NCI-H1092 (cell line): ENCODE data around the gene ATG16L2.
A peak's percentile ranks its signal among the peaks of the same experiment; 100 is the strongest.
"Not testable (repeated sequence)": the region's sequence is repeated elsewhere in the genome, so short reads cannot be mapped to it uniquely, and the experiment has no call there.

Source experiments
- DNase-seq: peaks from one replicate; lab custom pipeline; 2025; lab: John Stamatoyannopoulos, UW

The ATG16L2 gene

DNA sequence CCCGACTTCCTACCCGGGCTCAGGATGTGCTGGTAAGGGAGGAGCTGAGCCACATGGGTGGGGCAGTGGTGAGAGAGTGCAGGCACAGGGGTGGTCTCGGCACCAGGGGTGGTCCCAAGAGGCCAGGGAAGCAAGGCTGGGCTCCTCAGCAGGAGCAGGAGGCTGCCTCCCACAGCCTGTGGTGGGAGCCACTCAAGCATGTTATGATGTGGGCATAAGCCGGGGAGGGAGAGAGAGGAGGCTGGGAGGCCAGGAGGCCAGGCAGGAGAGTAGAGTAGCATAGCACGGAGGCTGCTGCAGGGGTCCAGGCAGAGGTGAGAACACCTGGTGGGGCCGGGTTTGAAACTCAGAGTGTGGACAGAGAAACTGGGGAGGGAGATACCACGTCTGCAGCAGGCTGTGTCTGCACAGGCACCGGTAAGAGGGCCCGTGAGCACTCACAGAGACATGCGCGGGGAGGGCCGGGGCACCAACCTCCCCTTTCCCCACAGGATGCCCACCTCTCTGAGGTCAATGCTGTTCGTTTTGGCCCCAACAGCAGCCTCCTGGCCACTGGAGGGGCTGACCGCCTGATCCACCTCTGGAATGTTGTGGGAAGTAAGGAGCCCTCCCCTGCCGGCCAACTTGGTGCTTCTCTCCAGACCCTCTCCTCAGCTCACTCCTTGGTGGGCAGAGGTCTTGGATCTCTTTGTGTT, 10.7 kb downstream of the ATG16L2 start:
- no peak for DNase-seq

DNA sequence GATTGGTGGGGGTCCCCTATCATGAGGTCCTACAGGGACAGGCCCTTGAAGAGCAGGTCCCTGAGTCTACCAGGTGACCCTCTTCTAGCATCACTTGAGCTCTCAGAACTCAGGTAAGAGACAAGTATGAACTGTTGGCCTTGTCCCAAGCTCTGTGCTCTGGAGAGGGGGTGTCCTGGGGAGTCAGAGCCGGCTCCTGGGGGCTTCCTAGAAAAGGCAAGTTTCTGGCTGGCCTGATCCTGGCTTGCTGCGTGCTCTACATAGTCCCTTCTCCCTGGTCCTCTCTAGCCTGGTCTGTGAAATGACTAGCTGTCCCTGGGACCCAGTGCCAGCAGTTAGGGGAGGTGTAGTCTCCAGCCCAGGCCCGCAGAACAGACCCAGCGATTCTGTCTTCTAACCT, 11.4 kb downstream of the ATG16L2 start:
- no peak for DNase-seq

DNA sequence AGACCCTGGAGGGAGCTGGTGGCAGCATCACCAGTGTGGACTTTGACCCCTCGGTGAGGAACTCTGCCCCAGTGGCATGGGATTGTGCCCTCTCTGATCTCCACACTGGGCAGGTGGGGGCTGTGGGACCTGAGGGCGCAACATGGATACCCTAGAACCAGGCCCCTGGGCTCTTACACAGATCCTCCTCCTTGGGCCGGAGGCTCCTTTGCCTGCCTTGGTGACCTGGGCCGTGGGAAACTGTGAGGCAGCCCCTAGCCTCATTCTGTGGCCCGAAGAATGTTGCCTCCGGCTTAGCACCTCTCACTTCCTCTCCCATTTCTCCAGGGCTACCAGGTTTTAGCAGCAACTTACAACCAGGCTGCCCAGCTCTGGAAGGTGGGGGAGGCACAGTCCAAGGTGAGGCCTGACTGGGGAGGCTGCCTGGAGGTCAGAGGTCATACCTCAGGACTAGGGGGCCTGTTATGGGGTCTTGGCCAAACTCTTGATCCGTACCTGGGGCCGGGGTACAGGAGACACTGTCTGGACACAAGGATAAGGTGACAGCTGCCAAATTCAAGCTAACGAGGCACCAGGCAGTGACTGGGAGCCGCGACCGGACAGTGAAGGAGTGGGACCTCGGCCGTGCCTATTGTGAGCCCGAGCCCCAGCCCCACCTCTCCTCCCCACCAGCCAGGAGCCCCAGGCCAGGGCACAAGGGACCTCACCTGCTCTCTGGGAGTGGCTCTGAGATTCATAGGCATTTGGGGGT, 12.2 kb downstream of the ATG16L2 start:
- no peak for DNase-seq

DNA sequence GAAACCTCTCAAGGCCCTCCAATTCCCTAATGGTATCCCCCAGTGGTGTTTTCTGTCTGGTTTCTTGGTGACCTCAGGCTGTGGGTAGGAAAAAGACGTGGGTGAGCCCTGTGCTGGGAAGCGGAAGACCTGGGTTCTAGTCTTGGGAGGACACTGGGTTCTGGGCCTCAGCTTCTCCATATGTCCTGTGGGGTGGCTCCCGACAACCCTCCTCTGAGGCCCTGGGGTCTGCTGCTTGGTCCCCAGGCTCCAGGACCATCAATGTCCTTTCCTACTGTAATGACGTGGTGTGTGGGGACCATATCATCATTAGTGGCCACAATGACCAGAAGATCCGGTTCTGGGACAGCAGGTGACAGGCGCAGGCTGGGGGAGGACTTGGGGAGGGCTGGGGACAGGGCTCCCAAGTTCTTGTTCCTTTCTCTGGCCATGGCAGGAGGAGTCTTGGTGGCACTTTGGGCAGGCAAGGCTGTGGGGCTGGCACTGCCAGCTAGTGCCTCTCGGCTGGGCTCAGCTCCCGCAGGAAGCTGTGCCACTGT, 12.8 kb downstream of the ATG16L2 start:
- no peak for DNase-seq

DNA sequence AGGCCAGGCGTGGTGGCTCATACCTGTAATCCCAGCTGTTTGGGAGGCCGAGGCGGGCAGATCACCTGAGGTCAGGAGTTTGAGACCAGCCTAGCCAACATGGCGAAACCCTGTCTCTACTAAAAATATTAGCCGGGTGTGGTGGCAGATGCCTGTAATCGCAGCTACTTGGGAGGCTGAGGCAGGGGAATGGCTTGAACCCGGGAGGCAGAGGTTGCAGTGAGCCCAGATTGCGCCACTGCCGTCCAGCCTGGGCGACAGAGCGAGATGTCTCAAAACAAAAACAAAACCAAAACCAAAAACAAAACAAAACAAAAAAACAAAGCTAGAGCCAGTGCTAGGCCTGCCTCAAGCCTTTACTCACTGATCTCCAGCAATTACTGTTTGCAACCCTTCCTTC, 13.4 kb downstream of the ATG16L2 start:
- not testable (repeated sequence) for DNase-seq

DNA sequence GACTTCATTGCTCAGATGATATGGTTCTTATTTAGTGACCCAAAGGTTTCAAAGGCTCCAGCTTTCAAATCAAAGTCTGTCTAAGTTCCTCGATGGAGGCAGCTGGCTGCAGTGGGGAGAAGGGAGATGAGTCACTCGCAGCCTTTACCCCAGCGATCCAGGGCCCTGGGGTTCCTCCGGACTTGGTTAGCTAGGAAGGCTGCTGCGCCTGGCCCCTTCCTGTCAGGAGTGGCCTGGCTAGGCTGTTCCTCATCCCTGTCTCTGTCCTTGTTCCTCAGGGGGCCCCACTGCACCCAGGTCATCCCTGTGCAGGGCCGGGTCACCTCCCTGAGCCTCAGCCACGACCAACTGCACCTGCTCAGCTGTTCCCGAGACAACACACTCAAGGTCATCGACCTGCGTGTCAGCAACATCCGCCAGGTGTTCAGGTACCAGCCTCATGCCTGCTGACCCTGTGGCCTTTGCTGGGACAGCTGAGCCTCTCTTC, 13.9 kb downstream of the ATG16L2 start:
- no peak for DNase-seq

DNA sequence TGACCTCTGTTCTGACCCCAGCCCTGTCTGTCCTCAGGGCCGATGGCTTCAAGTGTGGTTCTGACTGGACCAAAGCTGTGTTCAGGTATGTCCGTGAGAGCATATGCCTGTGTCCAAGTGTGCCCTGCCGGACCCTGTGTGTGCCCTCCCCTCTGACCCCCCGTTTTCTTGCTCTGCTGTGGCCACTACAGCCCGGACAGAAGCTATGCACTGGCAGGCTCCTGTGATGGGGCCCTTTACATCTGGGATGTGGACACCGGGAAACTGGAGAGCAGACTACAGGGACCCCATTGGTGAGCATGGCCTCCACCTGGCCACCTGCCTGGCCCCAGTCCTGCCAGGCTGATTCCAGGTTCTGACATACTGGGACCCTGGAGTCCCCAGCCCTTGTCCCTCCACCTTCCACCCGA, 14.5 kb downstream of the ATG16L2 start:
- DNase-seq, result no peak

DNA sequence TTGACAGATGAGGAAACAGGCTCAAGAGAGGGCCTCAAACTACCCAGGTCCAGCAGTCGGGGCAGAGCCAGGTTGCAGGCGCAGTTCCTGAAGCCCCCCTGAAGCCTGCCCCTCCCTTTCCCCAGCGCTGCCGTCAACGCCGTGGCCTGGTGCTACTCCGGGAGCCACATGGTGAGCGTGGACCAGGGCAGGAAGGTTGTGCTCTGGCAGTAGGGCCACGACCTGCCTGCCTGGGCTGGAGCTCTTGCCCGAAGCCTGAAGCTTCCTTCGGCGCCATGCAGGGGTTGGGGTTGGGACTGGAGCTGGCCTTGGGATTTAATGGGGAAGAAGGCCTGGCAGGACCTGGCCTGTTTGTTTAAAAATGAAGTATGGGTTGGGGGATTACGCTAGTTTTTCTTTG, 15.0 kb downstream of the ATG16L2 start:
- DNase-seq, result no peak

DNA sequence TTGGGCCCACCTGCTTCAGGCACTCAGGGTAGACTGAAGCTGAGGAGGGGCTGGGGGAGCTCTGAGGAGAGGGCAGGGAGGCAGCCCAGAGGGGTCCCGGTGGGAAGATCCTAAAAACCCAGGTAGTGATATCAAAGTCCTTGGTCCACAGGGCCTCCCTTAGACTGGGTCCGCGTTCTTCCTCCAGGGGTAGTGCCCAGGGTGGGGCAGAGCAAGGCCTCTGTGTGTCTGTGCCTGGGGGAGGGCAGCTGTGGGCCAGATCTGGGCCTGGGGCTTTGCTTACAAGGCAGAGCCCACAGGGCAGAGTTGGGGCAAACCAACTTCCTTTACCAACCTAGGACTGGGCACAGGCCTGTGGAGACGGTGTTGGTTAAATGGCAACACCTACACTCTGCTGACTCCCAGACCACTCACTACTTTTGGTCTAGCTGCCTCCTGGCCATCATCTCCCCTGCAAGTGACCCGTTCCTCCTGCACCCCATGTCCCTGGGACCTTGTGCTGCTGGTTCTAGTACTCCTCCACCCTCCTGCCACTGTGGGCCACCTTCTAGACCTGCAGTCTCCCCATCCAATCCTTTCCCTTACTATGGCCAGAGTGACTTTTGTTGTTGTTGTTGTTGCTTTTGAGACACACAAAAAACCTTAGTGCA, 15.8 kb downstream of the ATG16L2 start:
- DNase-seq, result no peak

DNA sequence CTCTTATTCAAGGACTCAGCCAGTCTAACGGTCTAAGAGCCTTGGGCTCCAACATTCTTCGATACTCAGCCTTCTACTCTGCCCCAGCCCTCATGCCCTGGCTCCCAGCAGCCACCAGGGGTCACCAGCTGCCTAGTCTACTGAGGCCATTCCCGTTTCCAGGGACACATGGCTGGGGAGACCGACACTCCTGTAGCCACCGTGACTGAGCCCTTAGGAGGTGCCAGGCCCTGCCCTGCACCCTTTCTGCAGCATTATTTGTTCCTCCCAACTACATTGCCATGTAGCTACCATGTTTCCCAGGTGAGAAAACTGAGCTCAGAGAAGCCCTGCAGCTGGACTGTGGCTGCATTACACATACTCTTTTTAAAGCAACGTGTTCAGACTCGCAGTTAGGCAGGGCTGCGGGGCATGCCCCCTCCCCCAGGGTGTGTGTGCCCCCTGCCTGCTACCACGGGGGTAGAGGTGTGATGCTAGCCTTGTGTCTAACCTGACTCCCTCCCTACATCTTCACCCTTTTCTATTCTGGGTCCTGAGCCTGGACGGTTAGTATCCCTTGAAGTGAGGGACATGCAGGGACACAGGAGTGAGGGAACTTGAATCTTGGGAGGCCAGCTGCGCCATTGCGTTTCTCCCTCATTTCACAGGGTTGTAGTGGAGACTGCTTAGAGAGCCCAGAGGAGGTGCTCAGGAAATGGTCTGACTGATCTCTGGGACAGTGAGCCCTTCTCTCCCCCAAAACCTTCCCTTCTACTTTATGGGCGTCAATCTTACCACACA, 17.5 kb downstream of the ATG16L2 start:
- peak; percentile 82 for DNase-seq

DNA sequence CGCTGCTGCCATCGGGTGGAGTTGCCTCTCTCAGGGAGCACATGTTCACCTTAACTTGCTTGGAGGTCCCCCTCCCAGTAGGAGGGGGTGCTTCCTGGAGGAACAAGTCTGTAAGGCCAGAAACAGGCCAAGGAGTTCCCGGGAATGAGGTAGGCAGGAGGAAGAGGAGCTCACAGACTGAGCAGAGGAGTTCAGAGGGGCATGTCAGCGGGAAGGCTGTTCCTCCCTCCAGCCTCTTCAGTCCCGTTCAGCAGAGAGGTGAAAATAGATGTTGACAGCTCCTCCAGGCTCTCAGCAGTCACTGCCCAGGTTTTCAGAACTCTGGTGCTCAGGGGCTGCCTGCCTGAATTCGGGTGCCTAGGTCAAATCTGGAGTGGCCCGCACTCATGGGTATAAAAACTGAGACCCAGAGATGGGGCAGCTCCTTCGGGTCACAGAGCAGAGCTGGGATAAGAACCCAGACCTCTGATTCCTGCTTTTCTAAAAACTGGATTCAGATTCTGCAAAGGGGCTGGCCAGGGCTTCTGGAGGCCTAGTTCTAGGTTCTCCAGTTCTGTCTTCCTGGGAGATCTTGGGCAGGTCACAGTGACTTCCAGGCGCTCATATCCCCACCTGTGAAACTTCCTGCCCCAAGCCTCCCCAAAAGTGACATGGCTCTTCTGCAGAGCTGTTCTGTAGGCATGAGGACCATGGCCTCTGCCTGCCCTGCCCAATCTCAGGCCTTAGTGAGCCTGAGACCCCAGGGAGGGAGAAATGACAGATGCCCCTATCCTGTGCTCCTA, 18.3 kb downstream of the ATG16L2 start:
- DNase-seq, result no peak

DNA sequence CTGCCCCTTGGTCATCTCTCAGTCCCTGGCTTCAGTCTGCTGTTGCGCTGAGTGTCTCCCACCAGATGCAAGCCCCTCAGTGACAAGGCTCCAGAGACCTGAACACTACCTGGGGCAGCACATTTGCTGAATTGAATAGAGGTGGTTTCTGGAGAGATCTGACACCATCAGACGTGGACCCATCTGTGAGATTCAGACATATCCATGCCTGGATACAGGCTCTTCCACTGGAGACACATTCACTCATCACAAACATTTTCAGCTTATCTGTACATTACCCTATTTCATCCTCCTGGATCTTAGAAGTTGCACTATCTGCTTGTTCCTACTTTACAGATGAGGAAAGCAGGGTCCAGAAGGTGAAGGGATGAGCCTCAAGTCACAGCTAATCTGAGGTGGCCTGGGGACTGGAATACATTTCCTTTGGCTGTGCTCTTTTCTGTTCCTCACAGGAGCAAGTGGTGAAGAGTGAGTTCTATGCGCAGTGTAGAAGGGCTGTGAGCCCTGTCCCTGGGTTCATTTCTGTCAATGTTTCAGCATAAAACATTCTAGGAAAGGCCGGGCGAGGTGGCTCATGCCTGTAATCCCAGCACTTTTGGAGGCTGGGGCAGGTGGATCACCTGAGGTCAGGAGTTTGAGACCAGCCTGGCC, 19.0 kb downstream of the ATG16L2 start:
- DNase-seq, result no peak

DNA sequence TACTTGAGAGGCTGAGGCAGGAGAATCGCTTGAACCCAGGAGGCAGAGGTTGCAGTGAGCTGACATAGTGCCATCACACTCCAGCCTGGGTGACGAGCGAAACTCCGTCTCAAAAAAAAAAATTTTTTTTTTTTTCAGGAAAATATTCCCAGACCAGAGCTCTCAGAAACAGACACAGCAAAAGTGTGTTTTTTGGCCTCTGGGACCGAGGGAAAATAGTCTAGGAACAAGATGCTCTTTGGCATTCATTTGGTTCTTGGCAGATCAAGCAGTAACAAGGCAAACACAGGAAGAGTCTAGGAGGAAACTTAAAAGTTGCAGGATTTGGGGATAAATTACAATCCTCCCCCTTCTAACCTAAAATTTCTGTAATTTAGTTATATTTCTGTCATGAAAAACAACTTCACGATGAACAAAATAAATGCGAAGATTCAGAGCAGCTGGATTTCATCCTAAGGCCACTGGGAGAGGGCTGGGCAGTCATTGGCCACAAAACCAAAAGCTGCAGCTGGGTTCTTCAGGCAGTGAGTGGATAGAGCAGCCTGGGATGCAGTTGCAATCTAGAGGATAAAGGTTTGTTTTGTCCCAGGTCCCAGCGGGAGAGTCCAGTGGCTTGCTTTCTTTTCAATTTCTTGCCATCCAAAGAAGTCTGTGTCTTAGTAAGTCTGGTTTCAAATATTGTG, 19.7 kb downstream of the ATG16L2 start:
- DNase-seq, result no peak

DNA sequence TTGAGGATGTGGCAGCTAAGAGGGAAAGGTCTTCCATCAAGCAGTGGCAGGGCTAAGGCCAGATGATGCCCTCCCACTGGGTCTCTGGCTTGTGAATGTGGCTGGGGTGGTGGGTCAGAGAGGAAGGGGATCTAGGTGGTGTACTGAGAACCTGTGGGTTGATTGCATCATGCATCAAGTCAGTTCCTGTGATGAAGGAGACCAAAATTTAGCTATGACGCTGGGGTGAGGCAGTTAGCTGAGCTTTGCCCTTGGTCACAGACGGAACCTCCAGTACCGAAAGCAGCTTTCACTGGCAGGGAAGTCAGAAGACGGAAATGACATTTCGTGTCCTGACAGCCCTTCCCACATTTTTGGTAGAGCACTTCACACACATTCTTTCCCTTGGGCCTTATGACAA, 20.7 kb downstream of the ATG16L2 start:
- DNase-seq, result no peak

DNA sequence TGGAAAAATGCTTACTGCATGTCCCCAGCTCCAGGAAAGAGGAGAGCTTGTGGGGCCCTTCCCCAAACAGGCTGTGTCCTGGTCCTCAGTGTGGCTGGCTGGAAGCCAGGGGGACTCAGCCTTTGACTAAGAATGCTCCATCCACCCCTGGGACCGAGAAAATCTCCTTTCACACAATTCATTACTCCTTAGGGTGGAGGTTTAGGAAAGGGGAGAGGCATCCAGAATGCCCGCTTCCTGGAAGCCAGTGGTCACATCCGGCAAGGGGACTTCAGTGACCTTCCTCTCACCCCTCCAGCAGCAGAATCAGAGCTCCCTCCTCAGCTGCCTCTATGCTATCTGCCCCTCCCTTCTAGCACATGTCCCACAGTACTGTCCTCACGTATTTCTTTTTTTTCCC, 21.9 kb downstream of the ATG16L2 start:
- no peak for DNase-seq

DNA sequence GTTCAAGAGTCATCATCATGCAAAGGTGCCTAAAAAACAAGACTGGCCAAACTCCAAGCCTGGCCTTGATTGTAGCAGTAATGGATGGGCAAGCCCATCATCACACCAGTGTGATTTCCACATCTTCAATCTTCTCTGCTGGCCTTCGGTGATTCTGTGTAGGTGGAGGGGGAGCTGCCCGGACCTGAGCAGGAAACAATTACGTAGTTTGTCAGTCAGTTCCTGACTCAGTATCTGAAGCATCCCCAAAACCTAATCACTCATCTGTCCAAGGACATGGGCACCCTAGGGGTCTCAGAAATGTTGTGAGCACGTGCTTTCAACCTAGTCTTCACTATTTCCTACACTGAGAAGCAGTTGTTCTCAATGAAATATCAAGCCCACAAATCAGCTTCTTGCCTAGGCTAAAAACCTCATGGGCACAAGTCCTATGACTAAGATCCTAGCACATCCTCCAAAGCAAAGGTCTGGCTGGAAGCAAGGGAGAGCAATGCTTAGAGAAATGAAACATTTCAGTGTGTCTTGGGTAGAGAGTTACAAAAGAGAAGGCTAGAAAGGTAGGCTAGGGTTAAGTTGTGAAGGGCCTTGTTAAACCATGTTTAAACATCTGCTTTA, 24.6 kb downstream of the ATG16L2 start:
- no peak for DNase-seq

DNA sequence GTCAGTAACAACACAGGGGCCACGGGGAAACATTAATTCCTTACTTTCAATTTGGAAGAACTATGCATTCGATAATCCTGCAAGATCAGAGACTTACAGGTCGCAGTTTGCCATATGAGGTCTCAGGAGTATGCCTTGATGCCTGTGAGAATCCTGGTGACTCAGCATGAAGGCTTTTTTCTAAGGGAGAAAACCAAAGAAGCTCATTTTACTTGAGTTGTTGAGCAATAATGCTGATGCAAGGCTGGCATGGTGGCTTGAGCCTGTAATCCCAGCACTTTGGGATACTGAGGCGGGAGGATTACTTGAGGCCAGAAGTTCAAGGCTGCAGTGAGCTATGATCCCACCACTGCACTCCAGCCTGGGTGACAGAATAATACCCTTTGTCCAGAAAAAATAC, 26.6 kb downstream of the ATG16L2 start:
- no peak for DNase-seq

DNA sequence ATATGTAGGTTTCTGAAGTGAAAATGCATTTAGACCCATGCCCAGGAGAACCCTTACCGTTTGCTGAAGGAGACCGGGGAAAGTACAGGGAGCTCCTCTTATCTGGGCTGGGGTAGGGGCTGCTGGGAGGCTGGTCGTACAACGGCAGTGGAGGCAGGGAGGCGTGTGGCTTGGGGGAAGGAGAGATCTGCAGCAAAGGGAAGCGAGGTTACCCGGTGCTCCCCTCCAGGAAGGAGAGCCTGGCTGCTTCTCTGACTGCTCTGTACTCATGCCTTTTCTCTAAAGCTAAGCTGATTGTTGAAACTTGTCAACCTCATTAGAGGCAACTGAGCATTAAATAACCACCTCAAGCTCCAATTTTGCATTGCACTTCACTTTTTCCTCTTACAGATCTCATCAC, 27.2 kb downstream of the ATG16L2 start:
- DNase-seq, result no peak

DNA sequence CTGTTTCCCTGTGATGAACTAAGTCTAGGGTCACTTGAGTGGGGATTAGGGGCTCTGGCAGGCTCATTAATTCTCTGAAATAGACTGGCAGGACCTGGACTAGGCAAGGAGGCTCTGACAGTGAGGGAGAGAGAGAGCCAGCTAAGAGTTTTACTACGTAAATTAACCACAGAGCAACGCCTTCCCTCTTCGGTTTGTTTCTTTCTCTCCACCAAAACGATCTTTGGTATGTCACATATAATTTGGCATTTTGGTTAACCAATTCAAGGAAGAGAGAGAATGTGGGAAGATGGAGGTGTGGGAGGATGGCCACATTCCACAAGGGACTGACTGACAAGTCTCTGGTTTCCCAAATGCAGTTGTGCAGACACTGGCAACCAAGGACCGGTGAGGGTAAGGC, 27.9 kb downstream of the ATG16L2 start:
- no peak for DNase-seq
